HCT116 (cell line): Measurements from ENCODE around the gene ASXL2.

Experiments used
- CTCF ChIP-seq, 3 experiments: fragments of 200-600 bp in 1 of 3; sonication (generic) in 1 of 3; IDR thresholded peaks in 2 of 3; conservative IDR thresholded peaks in 1 of 3; 2 replicates each; pipeline ENCODE4 v1.5.1; 2012 to 2017; ENCODE audit warnings: low read depth in 2 of 3, low read length in 2 of 3, antibody characterized with exemption in 1 of 3, borderline replicate concordance in 1 of 3, control low read depth in 1 of 3, mild to moderate bottlenecking in 1 of 3, mixed read lengths in 1 of 3, mixed run types in 1 of 3, moderate library complexity in 1 of 3; ENCODE audit not compliant: insufficient read depth in 1 of 3
- EGR1 ChIP-seq: IDR thresholded peaks from 2 replicates; pipeline ENCODE4 v1.6.1; 2012; ENCODE audit warnings: low read depth
- ELF1 ChIP-seq: IDR thresholded peaks from 2 replicates; pipeline ENCODE4 v1.6.1; 2012; ENCODE audit warnings: low read depth, borderline replicate concordance
- EZH2phosphoT487 ChIP-seq: fragments of 200-600 bp; IDR thresholded peaks from 2 replicates; pipeline ENCODE4 v1.6.1; 2018; ENCODE audit warnings: antibody characterized with exemption, borderline replicate concordance
- MAX ChIP-seq: IDR thresholded peaks from 2 replicates; pipeline ENCODE4 v1.6.1; 2012
- POLR2A ChIP-seq: IDR thresholded peaks from 2 replicates; pipeline ENCODE4 v1.7.0; 2011; ENCODE audit warnings: borderline replicate concordance; ENCODE audit not compliant: insufficient read depth, insufficient read length; ENCODE audit errors: extremely low read depth
- RAD21 ChIP-seq: IDR thresholded peaks from 2 replicates; pipeline ENCODE4 v1.6.1; 2012; ENCODE audit warnings: low read depth, mild to moderate bottlenecking
- TCF7L2 ChIP-seq: IDR thresholded peaks from 2 replicates; pipeline ENCODE4 v1.7.0; 2011; ENCODE audit warnings: borderline replicate concordance, inconsistent platforms; ENCODE audit not compliant: insufficient read depth, insufficient read length; ENCODE audit errors: extremely low read depth
- YY1 ChIP-seq: IDR thresholded peaks from 2 replicates; pipeline ENCODE4 v1.6.1; 2011; ENCODE audit warnings: low read length, low read depth, moderate library complexity, mild to moderate bottlenecking; ENCODE audit not compliant: insufficient replicate concordance; ENCODE audit errors: extremely low read depth
- ZNF274 ChIP-seq: fragments of 200-500 bp; sonication (Bioruptor generic); IDR thresholded peaks from 2 replicates; pipeline ENCODE4 v1.6.1; 2014; ENCODE audit warnings: mild to moderate bottlenecking, low read depth, low read length, inconsistent platforms

GRCh38 chr2:25760297-25760696, 118.0 kb downstream of the ASXL2 start:
- TF ChIP-seq CTCF (IDR thresholded peaks at IDR 0.05 in 2 of 3, conservative IDR thresholded peaks at IDR 0.05 in 1 of 3; ENCODE audit: borderline replicate concordance in 1 of 3, insufficient read depth in 1 of 3, low read depth in 2 of 3, low read length in 2 of 3) (no peak), YY1 (no peak), MAX (no peak), ELF1 (no peak), EZH2phosphoT487 (no peak), POLR2A (no peak), ZNF274 (no peak), TCF7L2 (no peak), EGR1 (no peak), RAD21 (no peak)
